Fibroblast of pulmonary artery (primary cell): ENCODE results near the gene MRPL57.

Source experiments
- DNase-seq: peaks from one replicate; pipeline ENCODE4 v3.0.0-alpha.2; 2010; ENCODE audit warnings: low read depth
- H3K4me3 ChIP-seq: replicated peaks from 2 replicates; pipeline ENCODE4 v1.5.1; 2011; ENCODE audit warnings: low read depth, mild to moderate bottlenecking, control low read depth, low read length, moderate library complexity
- TF ChIP-seq, protein P1 (sequence below): IDR thresholded peaks from 2 replicates; pipeline ENCODE4 v1.5.1; 2011; ENCODE audit warnings: mild to moderate bottlenecking, control low read depth, low read length, inconsistent platforms; ENCODE audit errors: missing control alignments

MRPL57 gene

DNA sequence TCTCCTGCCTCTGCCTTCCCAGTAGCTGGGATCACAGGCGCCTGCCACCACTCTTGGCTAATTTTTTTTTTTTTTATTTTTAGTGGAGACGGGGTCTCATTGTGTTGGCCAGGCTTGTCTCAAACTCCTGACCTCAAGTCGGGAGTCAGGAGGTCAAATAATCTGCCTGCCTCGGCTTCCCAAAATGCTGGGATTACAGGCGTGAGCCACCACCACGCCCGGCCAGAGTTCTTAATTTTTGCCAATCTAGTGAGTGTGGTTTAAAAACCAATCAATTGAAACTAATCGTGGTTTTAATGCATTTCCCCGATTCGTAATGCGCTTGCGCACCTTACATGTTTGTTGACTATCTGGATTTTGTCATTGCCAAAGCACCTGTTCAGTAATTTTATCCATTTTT, 37.1 kb upstream of the MRPL57 start:
- no peak for DNase-seq
- H3K4me3 ChIP-seq: peak overlapping the region; percentile 98
- TF ChIP-seq, protein P1, sequence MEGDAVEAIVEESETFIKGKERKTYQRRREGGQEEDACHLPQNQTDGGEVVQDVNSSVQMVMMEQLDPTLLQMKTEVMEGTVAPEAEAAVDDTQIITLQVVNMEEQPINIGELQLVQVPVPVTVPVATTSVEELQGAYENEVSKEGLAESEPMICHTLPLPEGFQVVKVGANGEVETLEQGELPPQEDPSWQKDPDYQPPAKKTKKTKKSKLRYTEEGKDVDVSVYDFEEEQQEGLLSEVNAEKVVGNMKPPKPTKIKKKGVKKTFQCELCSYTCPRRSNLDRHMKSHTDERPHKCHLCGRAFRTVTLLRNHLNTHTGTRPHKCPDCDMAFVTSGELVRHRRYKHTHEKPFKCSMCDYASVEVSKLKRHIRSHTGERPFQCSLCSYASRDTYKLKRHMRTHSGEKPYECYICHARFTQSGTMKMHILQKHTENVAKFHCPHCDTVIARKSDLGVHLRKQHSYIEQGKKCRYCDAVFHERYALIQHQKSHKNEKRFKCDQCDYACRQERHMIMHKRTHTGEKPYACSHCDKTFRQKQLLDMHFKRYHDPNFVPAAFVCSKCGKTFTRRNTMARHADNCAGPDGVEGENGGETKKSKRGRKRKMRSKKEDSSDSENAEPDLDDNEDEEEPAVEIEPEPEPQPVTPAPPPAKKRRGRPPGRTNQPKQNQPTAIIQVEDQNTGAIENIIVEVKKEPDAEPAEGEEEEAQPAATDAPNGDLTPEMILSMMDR: no peak

GRCh38 chr13:21142766-21143165, 33.7 kb upstream of the MRPL57 start:
- DNase-seq: no peak
- TF ChIP-seq, protein P1: no peak
- H3K4me3 ChIP-seq: peak overlapping the region; percentile 5

GRCh38 chr13:21147827-21148226, 28.6 kb upstream of the MRPL57 start:
- TF ChIP-seq, protein P1: no peak

GRCh38 chr13:21148557-21149258, 27.8 kb upstream of the MRPL57 start:
- DNase-seq: no peak
- TF ChIP-seq, protein P1: no peak
- H3K4me3 ChIP-seq: no peak overlapping the region

More at GRCh38 chr13:21147827-21148226, 28.6 kb upstream of the MRPL57 start:
- H3K4me3 ChIP-seq: no peak overlapping the region
- no peak for DNase-seq

DNA sequence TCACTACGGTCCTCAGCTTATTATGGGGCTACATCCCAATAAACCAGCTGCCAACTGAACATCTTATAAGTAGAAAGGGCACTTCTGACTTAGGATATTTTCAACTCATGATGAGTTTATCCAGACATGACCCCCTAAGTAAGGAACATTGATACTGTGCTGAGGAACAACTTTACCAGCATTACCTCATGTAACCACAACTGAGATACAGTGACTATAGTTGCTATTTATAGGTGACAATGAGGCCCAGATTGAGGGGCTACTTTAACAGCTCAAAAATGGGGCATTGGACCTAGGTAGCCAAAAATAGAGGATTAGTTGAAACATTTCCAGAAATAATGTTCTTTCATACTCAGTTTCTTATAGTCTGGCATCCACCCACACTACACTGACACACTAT, 26.9 kb upstream of the MRPL57 start:
- DNase-seq: no peak
- TF ChIP-seq, protein P1: no peak

DNA sequence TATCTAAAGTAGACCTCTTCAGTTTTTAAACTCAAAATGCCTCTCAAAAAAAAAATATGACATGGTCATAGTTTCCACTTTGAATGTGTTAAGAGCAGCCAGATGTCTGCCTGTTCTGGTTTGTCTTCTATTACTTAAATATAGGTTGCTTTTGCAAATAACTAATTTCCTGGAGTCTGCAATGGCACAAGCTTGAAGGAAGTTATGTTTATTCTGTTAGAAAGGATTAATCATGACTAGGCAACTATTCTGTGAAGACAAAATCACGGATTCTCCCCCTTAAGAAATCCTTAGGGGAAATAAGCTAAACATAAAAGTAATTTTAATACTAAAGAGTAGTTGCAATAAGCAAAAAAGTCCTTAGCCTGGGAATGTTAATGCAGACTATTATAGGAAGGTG, 26.4 kb upstream of the MRPL57 start:
- no peak overlapping the region for H3K4me3 ChIP-seq
- no peak for DNase-seq
- TF ChIP-seq, protein P1: no peak

More for the DNA sequence above, 26.9 kb upstream of the MRPL57 start:
- no peak overlapping the region for H3K4me3 ChIP-seq

DNA sequence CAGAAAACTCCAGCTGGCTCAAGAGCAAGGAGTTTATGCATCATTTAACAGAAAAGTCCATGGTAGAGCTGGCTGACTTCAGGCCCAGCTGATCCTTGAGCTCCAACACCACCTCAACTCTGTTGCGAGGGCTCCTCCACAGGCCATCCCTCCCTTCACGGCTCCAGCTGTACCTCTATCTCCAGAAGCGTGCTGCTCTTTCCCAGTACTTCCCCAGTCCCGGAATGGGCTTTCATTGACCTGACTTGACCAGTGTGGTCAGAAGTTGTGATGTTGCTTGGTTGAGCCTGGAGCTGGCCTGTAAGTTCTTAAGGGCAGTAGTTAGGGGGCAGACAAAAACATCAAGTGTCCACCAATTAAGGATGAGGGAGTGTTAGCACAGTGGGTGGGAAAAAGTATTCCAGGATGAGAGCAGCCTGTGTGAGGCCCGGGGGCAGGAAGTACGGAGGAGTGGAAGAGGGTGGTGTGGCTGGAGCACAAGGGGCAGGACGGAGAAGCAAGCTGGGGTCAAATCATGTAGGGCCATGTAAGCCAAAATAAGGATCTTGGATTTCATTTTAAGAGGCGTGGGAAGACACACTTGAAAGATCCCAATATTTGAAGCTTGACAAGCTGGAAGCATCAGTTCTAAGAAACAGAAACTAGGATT, 24.1 kb upstream of the MRPL57 start:
- TF ChIP-seq, protein P1: no peak

More for the DNA sequence above, 24.1 kb upstream of the MRPL57 start:
- no peak for DNase-seq
- no peak overlapping the region for H3K4me3 ChIP-seq
